GM12892 (cell line): ENCODE data around the gene EFS.

Source experiments
- POLR2A ChIP-seq: IDR thresholded peaks from 2 replicates; pipeline ENCODE4 v1.6.1; 2011; ENCODE audit warnings: low read depth, low read length, control low read depth
- POLR2AphosphoS5 ChIP-seq: IDR thresholded peaks from 2 replicates; pipeline ENCODE4 v1.6.1; 2011; ENCODE audit warnings: low read depth, low read length, control low read depth
- TAF1 ChIP-seq: IDR thresholded peaks from 2 replicates; pipeline ENCODE4 v1.6.1; 2011; ENCODE audit warnings: low read depth, mild to moderate bottlenecking, control low read depth, low read length, borderline replicate concordance

- no peak for TF ChIP-seq TAF1
- no peak for TF ChIP-seq POLR2AphosphoS5
- TF ChIP-seq POLR2A, result no peak
Measured at GRCh38 chr14:23408307-23408630, 43.3 kb upstream of the EFS start.
